Metanephros (tissue), 2 donors: ENCODE results near the gene SET. TPM values are rescaled to one million over a fixed set of nuclear protein-coding genes. Genes with fewer than 3 reads are reported as not detected.

Experiments
- small RNA-seq: library from RNA; depleted of rRNA; stranded (forward); fragments of <200 nt; gene quantifications from one replicate; pipeline ENCODE3, GENCODE V24; 2014; ENCODE audit warnings: low replicate concordance
- total RNA-seq: library from RNA; depleted of rRNA; stranded (reverse); fragments of >200 nt; gene quantifications from one replicate; pipeline ENCODE4 v1.2.3, GENCODE V29; 2014

SET gene, protein sequence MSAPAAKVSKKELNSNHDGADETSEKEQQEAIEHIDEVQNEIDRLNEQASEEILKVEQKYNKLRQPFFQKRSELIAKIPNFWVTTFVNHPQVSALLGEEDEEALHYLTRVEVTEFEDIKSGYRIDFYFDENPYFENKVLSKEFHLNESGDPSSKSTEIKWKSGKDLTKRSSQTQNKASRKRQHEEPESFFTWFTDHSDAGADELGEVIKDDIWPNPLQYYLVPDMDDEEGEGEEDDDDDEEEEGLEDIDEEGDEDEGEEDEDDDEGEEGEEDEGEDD
- total RNA-seq = 203 TPM

DNA sequence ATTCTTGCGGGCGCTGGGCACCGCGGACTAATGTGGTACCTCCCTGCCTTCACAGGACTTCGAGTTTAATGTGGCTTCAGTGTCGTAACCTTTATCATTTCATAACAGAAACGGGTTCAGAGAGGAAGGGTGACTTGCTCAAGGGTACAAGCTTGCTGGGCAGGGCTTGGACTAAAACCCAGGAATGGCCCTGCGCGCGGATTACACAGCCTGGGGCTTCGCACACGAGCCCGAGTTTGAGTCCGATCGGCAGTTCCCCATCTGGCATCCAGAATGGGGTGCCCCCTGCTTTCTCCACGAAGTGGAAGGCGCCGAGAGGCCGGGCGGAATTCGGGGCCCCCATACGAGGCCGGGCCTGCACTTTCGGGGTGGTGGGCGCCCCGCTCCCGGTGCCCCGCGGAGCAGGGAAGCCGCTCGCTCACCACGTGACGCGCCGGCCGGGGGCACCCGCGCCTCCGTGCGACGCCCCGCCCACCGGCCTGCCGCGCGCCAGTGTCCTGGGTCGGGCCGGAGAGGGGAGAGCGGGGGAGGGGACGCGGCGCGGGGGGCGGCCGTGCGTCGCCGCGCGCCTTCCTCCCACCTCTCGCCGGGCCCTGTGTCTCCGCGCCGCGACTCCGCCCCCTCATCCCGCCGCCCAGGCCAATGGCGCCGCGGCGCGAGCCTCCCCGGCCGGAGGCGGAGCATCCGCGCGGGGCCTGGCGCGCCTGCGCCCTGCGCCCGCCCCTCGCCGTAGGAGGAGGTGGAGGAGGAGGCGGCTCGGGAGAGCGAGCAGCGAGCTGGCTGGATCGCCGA, at the start of gene SET:
Gene SET, plus strand, starts transcription at position 722 of the 792 bp plus-strand sequence. CDS start 361 bp downstream, outside the sequence.

DNA sequence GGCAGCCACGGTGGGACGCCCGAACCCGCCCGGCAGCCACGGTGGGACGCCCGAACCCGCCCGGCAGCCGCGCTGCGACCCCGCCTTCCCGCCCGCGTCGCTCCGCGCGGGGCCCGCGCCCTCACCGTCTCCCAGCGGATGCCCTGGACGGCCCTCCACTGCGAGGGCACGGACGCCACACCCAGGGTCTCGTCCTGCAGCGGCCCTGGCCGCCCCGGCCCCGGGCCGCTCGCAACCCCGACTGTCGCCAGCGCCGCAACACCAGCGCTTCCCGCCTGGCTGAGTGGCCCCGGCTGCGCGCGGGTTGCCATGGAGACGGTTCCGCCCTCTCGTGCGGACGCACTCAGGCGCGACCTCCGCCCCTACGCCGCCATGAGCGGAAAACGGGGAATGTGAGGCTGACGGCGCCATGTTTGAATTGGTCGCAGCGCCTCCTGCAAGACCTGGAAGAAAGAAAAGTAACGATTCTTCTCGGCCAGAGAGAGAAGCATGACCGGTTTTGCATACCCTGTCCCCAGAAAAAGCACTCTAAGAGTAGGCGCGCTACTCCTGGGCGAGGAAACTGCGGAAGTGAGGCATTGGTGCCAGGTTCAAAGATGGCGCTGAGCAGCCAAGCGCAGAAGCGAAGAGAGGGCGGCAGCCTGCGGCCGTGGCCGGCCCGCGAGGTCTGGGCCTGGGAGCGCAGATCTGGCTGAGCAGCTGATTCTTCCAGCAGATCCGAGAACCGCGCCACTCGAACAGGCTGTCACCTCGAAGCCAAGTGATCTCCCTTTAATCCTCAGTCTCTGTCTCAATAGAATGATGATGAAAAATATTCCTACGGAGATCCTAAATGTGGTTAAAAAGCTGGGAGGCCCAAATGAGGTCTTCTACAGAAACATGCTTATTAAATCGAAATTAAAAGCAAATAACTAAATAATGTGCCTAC, 32.3 kb upstream of the SET start, which contains the start of gene DYNC2I2:
Gene DYNC2I2, minus strand, starts transcription at position 432 of the 928 bp plus-strand sequence. Its CDS starts 121 bp downstream, at position 311.

DNA sequence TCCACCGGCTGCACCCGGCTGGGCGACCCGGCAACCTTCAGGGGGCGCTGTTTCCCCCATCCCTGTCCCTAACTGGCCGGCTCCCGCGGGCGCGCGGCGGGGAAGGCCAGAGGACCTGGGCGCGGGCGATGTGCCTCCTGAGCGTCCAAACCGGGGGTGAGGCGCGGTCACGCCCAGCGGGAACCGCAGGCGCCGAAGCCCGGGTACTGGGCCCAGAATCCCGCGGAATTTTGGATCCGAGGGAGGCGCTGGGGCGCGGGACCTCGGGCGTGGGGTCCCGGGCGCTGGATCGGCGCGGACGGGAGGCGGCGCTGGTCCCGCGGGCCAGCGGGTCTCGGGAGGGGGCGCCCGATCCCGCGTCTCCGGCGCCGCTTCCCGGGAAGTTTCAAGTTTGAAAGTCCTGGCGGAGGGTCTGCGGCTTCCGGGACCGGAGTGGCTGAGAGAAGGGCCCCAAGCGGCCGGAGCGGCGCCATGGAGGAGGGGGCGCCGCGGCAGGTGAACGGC, 13.5 kb downstream of the SET start, which contains the start of gene PKN3:
Gene PKN3, plus strand, starts transcription at position 59 of the 504 bp plus-strand sequence. Its CDS starts 413 bp downstream, at position 472.

DNA sequence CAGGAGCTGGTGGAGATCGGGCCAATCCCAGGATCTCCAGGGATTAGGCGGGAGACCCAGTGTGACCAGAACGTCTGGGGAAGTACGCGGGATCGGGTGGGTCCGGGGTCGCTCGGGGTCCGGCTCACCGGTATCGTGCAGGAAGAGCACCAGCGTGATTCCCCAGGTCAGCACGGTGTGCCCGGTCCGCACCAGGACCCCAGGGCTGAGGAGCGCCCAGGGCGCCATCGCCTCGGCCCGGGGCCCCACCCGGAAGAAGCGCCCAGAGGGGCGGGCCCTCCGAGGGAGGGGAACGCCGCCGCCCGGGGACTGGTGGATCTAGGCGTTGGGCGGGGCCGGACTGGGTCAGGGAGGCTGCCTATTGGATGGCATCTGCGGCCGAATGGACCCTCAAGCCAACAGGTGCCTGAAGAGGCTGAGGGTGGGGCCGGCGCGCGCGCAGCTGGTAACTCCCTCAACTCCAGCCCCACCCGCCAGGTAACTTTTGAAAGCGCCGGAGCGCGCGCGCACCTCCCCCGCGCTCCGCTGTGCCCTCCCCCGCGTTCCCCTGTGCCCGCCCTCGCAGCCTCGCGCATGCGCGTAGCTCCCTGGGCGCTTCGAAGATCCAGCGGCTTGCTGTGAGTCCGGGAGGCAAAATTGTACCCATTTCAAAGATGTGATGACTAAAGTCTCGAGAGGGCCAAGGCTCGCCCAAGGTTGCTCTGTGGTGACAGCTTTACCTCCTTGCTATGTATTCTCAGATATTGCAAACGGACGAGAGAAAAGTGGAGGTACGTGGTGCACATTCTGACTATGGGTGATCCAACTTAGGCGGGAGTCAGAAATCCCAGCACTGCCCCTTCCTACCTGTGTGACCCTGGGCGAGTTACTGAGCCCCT, 35.1 kb downstream of the SET start, which contains the start of gene ZDHHC12:
Gene ZDHHC12, minus strand, starts transcription at position 262 of the 878 bp plus-strand sequence. Its CDS starts 34 bp downstream, at position 228.

Small RNA genes within 50 kb of the gene (small RNA-seq; reads per million reads assigned to genes)
- gene RF00017 = not detected
- not detected for gene RN7SL560P

Other genes with a start within 250 kb of the SET start
- gene ODF2, start 233.2 kb upstream of the SET start, total RNA-seq = 25.3 TPM
- gene GLE1, start 184.5 kb upstream of the SET start, total RNA-seq = 17.7 TPM
- gene SPTAN1, start 136.6 kb upstream of the SET start, total RNA-seq = 573 TPM
- gene DYNC2I2, start 32.4 kb upstream of the SET start, total RNA-seq = 73.6 TPM
- gene PKN3, start 13.3 kb downstream of the SET start, total RNA-seq = 6.1 TPM
- gene ZDHHC12, start 34.9 kb downstream of the SET start, total RNA-seq = 44.6 TPM
- gene ZER1, start 82.7 kb downstream of the SET start, total RNA-seq = 49.2 TPM
- 18.7 TPM for gene TBC1D13, start 98.0 kb downstream of the SET start, total RNA-seq
- gene ENDOG, start 129.3 kb downstream of the SET start, total RNA-seq = 20.0 TPM
- gene SPOUT1, start 140.6 kb downstream of the SET start, total RNA-seq = 28.6 TPM
- 14.1 TPM for gene KYAT1, start 192.7 kb downstream of the SET start, total RNA-seq
- 28.1 TPM for gene LRRC8A, start 192.9 kb downstream of the SET start, total RNA-seq
- 41.6 TPM for gene PHYHD1, start 231.8 kb downstream of the SET start, total RNA-seq